Gastroesophageal sphincter (tissue), 3 donors: ENCODE measurements around the gene SYNC.

Experiments
- POLR2A ChIP-seq, 2 donors: fragments of 450-650 bp; IDR thresholded peaks; one replicate each; pipeline ENCODE4 v1.6.1; 2017; ENCODE audit warnings: antibody characterized with exemption in 2 of 2, mild to moderate bottlenecking in 2 of 2, moderate library complexity in 1 of 2
- TF ChIP-seq, protein P1 (sequence below), 4 experiments: fragments of 200-600 bp in 2 of 4; fragments of 450-650 bp in 2 of 4; sonication (generic) in 1 of 4; IDR thresholded peaks; one replicate each; pipeline ENCODE4 v1.5.1; 2017 to 2019; ENCODE audit warnings: antibody characterized with exemption in 4 of 4, mild to moderate bottlenecking in 2 of 4, moderate library complexity in 2 of 4

DNA sequence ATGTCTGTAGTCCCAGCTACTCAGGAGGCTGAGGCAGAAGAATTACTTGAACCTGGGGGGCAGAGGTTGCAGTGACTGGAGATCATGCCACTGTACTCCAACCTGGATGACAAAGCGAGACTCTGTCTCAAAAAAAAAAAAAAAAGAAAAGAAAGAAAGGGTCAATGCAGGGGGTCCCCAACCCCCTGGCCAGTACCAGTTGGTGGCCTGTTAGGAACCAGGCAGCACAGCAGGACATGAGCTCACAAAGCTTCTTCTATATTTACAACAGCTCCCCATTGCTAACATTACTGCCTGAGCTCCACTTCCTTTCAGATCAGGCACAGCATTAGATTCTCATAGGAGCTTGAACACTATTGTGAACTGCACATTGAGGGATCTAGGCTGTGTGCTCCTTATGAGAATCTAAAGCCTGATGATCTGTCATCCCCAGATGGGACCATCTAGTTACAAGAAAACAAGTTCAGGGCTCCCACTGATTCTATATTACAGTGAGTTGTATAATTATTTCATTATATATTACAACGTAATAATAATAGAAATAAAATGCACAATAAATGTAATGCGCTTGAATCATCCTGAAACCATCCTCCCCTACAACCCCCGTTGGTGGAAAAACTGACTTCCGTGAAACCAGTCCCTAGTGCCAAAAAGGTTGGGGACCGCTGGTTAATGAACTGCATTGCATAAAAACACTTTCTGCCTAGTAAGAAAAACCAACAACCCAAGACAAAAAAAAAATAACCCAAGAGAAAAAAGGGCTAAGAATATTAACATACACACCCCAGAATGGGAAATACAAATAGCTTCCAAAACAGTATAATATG, 55.0 kb downstream of the SYNC start:
- TF ChIP-seq, protein P1, sequence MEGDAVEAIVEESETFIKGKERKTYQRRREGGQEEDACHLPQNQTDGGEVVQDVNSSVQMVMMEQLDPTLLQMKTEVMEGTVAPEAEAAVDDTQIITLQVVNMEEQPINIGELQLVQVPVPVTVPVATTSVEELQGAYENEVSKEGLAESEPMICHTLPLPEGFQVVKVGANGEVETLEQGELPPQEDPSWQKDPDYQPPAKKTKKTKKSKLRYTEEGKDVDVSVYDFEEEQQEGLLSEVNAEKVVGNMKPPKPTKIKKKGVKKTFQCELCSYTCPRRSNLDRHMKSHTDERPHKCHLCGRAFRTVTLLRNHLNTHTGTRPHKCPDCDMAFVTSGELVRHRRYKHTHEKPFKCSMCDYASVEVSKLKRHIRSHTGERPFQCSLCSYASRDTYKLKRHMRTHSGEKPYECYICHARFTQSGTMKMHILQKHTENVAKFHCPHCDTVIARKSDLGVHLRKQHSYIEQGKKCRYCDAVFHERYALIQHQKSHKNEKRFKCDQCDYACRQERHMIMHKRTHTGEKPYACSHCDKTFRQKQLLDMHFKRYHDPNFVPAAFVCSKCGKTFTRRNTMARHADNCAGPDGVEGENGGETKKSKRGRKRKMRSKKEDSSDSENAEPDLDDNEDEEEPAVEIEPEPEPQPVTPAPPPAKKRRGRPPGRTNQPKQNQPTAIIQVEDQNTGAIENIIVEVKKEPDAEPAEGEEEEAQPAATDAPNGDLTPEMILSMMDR (IDR thresholded peaks at IDR 0.05): no peak
- no peak for TF ChIP-seq POLR2A (IDR thresholded peaks at IDR 0.05)
